ENCODE data around the gene CUX1. TPM values are rescaled to one million over a fixed set of nuclear protein-coding genes. Genes with fewer than 3 reads are reported as not detected.

Gene CUX1
- total RNA-seq, 4 donors from 2014 or later = 58.2 to 295 (median 76.9) TPM

DNA sequence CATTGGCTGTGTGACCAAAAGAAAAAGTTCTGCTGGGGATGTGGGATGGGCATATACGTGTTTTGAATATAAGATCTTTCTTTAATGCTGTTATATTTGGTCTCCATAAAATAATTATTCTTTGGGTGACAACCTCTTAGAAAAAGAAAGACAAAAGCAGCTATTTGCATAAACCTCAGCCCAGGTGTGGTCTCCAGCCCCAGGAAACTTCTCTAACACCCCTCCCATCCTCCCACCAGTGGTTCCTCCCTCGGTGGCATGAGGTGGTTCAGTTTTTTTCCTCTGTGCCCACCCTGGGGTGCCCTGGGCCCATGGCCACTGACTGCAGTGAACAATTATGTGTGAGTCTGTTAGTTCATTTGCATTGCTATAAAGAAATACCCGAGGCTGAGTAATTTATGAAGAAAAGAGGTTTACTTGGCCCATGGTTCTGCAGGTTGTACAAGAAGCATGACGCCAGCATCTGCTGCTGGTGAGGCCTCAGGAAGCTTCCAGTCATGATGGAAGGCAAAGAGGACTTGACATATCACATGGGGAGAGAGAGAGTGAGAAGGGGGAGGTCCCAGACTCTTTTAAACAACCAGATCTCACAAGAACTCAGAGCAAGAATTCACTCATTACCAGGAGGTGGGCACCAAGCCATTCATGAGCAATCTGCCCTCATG lies 165.9 kb downstream of the CUX1 start:
- intact Hi-C loops (cut with DNase I; ENCODE audit: low total_unique reads) = no loop called here
- H3K4me1 ChIP-seq = no peaks in the 10 kb centered on the region

GRCh38 chr7:101984133-101984879 lies 166.9 kb downstream of the CUX1 start:
- no peaks in the 10 kb centered on the region for H3K27me3 ChIP-seq
- no peak for TF ChIP-seq POLR2A (IDR thresholded peaks at IDR 0.05)
- TF ChIP-seq CTCF (IDR thresholded peaks at IDR 0.05) = no peak
- no peaks in the 10 kb centered on the region for H3K36me3 ChIP-seq
- H3K9me3 ChIP-seq = no peaks in the 10 kb centered on the region
- no peaks in the 10 kb centered on the region for H3K4me1 ChIP-seq
- no peak overlapping the region for H3K4me3 ChIP-seq
- DNase-seq = no peak
- intact Hi-C loops (cut with DNase I; ENCODE audit: low total_unique reads) = no loop called here
- peak overlapping the region in 1 of 2 donors; percentile 62 for H3K27ac ChIP-seq

More for the DNA sequence above, 165.9 kb downstream of the CUX1 start:
- no peak overlapping the region for H3K27ac ChIP-seq
- H3K9me3 ChIP-seq = no peaks in the 10 kb centered on the region
- no peaks in the 10 kb centered on the region for H3K36me3 ChIP-seq
- TF ChIP-seq POLR2A (IDR thresholded peaks at IDR 0.05) (no peak), CTCF (IDR thresholded peaks at IDR 0.05) (no peak)
- DNase-seq = no peak
- no peaks in the 10 kb centered on the region for H3K27me3 ChIP-seq
- H3K4me3 ChIP-seq = no peak overlapping the region

- no peak overlapping the region for H3K4me3 ChIP-seq
- H3K27me3 ChIP-seq = no peaks in the 10 kb centered on the region
- H3K36me3 ChIP-seq = no peaks in the 10 kb centered on the region
- TF ChIP-seq CTCF (IDR thresholded peaks at IDR 0.05) = no peak
- intact Hi-C loops (cut with DNase I; ENCODE audit: low total_unique reads) = no loop called here
- peak overlapping the region in 1 of 2 donors; percentile 62 for H3K27ac ChIP-seq
- H3K4me1 ChIP-seq = no peaks in the 10 kb centered on the region
- DNase-seq = no peak
- H3K9me3 ChIP-seq = no peaks in the 10 kb centered on the region
These were observed 167.9 kb downstream of the CUX1 start for GRCh38 chr7:101985057-101985902.

GRCh38 chr7:101985903-101986734 lies 168.7 kb downstream of the CUX1 start:
- H3K27me3 ChIP-seq = no peaks in the 10 kb centered on the region
- H3K4me3 ChIP-seq = no peak overlapping the region
- no peak for DNase-seq
- peak overlapping the region; percentile 13 to 62 for H3K27ac ChIP-seq
- no peaks in the 10 kb centered on the region for H3K36me3 ChIP-seq
- intact Hi-C loops (cut with DNase I; ENCODE audit: low total_unique reads) = no loop called here
- H3K9me3 ChIP-seq = no peaks in the 10 kb centered on the region
- TF ChIP-seq CTCF (IDR thresholded peaks at IDR 0.05) (no peak), POLR2A (IDR thresholded peaks at IDR 0.05) (no peak)
- H3K4me1 ChIP-seq = no peaks in the 10 kb centered on the region

Data from uterus (tissue), 4 donors.